GF-D8 (cell line): Measurements from ENCODE around the gene ZBTB33.

ENCODE experiments used
- DNase-seq: peaks from one replicate; lab custom pipeline; 2025; lab: John Stamatoyannopoulos, UW

The ZBTB33 gene

GRCh38 chrX:120264341-120264740 is 13.7 kb downstream of the ZBTB33 start:
- DNase-seq, result no peak

- DNase-seq, result no peak
Observed at GRCh38 chrX:120269373-120270035, 18.9 kb downstream of the ZBTB33 start.

- DNase-seq, result no peak
Observed at GRCh38 chrX:120270567-120270966, 20.0 kb downstream of the ZBTB33 start.

GRCh38 chrX:120271218-120271617 is 20.6 kb downstream of the ZBTB33 start:
- no peak for DNase-seq

GRCh38 chrX:120274145-120274544 is 23.5 kb downstream of the ZBTB33 start:
- DNase-seq, result no peak

GRCh38 chrX:120274958-120275357 is 24.3 kb downstream of the ZBTB33 start:
- DNase-seq, result no peak

GRCh38 chrX:120281021-120281624 is 30.5 kb downstream of the ZBTB33 start:
- DNase-seq, result no peak

GRCh38 chrX:120281761-120282160 is 31.1 kb downstream of the ZBTB33 start:
- no peak for DNase-seq

- no peak for DNase-seq
Observed at GRCh38 chrX:120282697-120283096, 32.1 kb downstream of the ZBTB33 start.

GRCh38 chrX:120286733-120287512 is 36.3 kb downstream of the ZBTB33 start:
- no peak for DNase-seq

- DNase-seq, result no peak
Observed at GRCh38 chrX:120287513-120288112, 37.0 kb downstream of the ZBTB33 start.

- no peak for DNase-seq
Observed at GRCh38 chrX:120290107-120290506, 39.5 kb downstream of the ZBTB33 start.

GRCh38 chrX:120291211-120291610 is 40.6 kb downstream of the ZBTB33 start:
- DNase-seq, result no peak

- DNase-seq, result no peak
Observed at GRCh38 chrX:120293015-120293414, 42.4 kb downstream of the ZBTB33 start.

GRCh38 chrX:120294651-120295050 is 44.0 kb downstream of the ZBTB33 start:
- no peak for DNase-seq

- no peak for DNase-seq
Observed at GRCh38 chrX:120297923-120298322, 47.3 kb downstream of the ZBTB33 start.

GRCh38 chrX:120299928-120300327 is 49.3 kb downstream of the ZBTB33 start:
- DNase-seq, result no peak

- DNase-seq, result no peak
Observed at GRCh38 chrX:120301497-120301896, 50.9 kb downstream of the ZBTB33 start.

- DNase-seq, result no peak
Observed at GRCh38 chrX:120301960-120302359, 51.3 kb downstream of the ZBTB33 start.

- no peak for DNase-seq
Observed at GRCh38 chrX:120302434-120302833, 51.8 kb downstream of the ZBTB33 start.

GRCh38 chrX:120304256-120304655 is 53.6 kb downstream of the ZBTB33 start:
- DNase-seq, result no peak

- DNase-seq, result no peak
Observed at GRCh38 chrX:120305531-120306141, 55.0 kb downstream of the ZBTB33 start.
